GM19328 (cell line): ENCODE results near the gene CCDC110.
A peak's percentile ranks its signal among the peaks of the same experiment; 100 is the strongest.
"Not testable (repeated sequence)": the region's sequence is repeated elsewhere in the genome, so short reads cannot be mapped to it uniquely, and the experiment has no call there.

Experiments
- ATAC-seq: cut with Tn5 transposase; IDR thresholded peaks from one replicate; pipeline ENCODE4 v1.9.1; 2021; ENCODE audit warnings: mild to moderate bottlenecking, moderate library complexity; ENCODE audit not compliant: unreplicated experiment

CCDC110 gene

GRCh38 chr4:185471235-185472102 lies at the start of gene CCDC110:
TSS of gene CCDC110 (minus strand) at chr4:185471733. CDS start at chr4:185471683, 50 bp downstream.
- ATAC-seq, result peak; percentile 92

- ATAC-seq, result no peak
Measured at GRCh38 chr4:185520119-185520518, 48.6 kb upstream of the CCDC110 start.

- no peak for ATAC-seq
Measured at GRCh38 chr4:185518494-185518893, 47.0 kb upstream of the CCDC110 start.

GRCh38 chr4:185518069-185518468 lies 46.5 kb upstream of the CCDC110 start:
- ATAC-seq, result no peak

- no peak for ATAC-seq
Measured at GRCh38 chr4:185515248-185515647, 43.7 kb upstream of the CCDC110 start.

- ATAC-seq, result no peak
Measured at GRCh38 chr4:185514182-185514697, 42.7 kb upstream of the CCDC110 start.

- ATAC-seq, result no peak
Measured at GRCh38 chr4:185513489-185514181, 42.1 kb upstream of the CCDC110 start.

GRCh38 chr4:185512516-185512915 lies 41.0 kb upstream of the CCDC110 start:
- ATAC-seq, result no peak

GRCh38 chr4:185511243-185511642 lies 39.7 kb upstream of the CCDC110 start:
- ATAC-seq, result not testable (repeated sequence)

GRCh38 chr4:185510806-185511205 lies 39.3 kb upstream of the CCDC110 start:
- ATAC-seq, result no peak

GRCh38 chr4:185508181-185508580 lies 36.6 kb upstream of the CCDC110 start:
- ATAC-seq, result no peak

- ATAC-seq, result no peak
Measured at GRCh38 chr4:185506422-185506821, 34.9 kb upstream of the CCDC110 start.

- ATAC-seq, result no peak
Measured at GRCh38 chr4:185504098-185505047, 32.8 kb upstream of the CCDC110 start.

- ATAC-seq, result no peak
Measured at GRCh38 chr4:185502386-185502785, 30.9 kb upstream of the CCDC110 start.

GRCh38 chr4:185500576-185500975 lies 29.0 kb upstream of the CCDC110 start:
- ATAC-seq, result no peak

GRCh38 chr4:185500035-185500434 lies 28.5 kb upstream of the CCDC110 start:
- no peak for ATAC-seq

GRCh38 chr4:185488650-185489049 lies 17.1 kb upstream of the CCDC110 start:
- no peak for ATAC-seq

- no peak for ATAC-seq
Measured at GRCh38 chr4:185481401-185481800, 9.9 kb upstream of the CCDC110 start.

GRCh38 chr4:185480016-185480732 lies 8.6 kb upstream of the CCDC110 start:
- ATAC-seq, result peak; percentile 13

GRCh38 chr4:185479507-185479971 lies 8.0 kb upstream of the CCDC110 start:
- ATAC-seq, result peak; percentile 88
